CD4-positive, alpha-beta T cell treated with Interferon gamma for 1 hour (primary cell): ENCODE data around the gene NAB2.
"Not testable (repeated sequence)": the region's sequence is repeated elsewhere in the genome, so short reads cannot be mapped to it uniquely, and the experiment has no call there.

ENCODE experiments used
- DNase-seq: peaks from one replicate; pipeline ENCODE4 v3.0.0-alpha.2; 2020

Gene NAB2

DNA sequence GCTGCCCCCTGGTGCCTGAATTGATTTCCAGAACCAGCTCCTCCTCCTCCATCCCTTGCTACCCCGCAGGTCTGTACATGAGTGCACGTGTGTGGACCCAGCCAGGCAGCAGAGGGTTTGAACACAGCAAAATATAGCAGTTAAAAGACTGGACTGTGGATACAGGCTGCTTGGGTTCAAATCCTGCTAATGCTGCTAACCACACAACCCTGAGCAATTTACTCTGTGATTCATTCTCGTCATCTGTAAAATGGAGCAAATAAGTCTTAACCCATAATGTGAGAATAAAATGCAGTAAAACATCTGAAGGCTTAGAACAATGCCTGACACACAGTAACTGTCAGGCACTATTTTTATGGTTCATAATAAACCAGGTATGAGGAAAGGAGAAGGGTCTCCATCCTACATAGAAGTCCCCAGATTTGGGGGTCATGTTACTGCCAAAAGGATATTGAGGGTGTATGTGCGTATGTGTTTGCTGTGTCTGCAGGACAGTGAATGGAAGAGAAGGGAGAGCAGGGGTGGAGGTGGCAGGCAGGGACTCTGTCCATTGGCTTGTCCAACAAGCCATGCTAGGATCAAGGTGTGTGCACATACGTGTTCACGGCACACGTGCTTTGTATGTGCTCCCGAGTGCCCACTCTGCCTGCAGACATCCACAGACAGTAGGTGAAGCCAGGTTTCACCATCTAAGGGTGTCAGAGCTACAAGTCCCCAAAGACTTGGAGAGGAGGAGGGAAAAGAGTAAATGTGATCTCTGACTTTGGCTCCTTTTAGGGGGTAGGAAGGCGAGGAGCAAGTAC is 23.8 kb downstream of the NAB2 start:
- no peak for DNase-seq

DNA sequence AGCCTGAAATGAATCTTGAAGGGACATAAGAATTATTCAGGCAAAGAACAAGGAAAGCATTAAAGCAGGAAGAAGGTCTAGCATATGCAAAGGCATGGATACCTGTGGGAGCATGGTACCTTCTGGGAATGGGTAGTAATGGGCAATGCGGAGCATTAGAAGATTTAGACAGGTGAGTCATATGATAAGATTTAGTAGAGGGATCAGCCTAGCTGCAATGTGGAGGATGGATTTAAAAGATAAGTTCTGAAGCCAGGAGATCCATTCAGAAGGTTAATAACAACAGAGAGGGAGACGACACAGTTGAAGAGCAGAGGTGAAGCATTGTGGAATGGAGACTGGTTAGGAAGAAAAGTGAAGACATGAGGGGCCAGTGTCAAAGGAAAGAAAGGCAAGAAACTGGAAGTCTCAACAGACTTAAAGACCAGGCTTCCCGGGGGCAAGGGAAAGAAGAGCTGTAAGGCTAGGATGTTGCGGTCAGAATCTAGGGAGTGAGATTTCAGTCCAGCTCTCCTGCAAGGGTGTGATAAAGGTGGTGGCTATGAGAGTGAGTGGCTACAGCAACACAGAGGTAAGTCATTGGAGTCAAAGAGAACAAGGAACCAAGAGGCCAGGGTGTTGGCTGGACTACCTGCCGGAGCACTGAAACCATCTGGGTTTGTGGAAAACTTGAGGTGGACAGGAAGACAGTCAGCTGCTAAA is 27.8 kb downstream of the NAB2 start:
- no peak for DNase-seq

DNA sequence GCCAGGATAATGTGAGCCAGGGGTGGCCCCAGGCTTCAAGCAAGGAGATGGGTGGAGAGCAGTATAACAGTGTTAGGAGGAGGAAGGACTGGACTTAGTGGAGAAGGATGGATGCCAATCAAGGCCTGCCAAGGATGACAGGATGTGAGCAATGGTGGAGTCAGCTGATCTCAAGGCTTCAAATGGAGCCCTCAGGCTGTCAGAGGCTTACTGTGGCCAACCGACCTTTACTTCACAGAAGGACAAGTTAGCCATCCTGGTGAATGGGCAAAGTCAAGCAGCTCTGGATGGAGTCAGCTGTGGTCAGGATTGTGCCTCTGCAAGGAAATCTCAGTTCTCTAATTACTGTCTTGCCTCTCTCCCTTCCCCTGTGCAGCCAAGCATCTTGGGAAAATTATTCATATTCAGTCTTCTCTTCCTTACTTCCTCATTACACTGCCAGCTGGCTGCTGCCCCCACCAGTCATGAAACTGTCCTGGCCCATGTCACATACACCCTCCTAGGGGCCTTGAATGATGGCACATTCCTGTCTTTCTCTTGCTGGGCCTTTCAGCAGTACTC is 29.9 kb downstream of the NAB2 start:
- peak; percentile 22 for DNase-seq

DNA sequence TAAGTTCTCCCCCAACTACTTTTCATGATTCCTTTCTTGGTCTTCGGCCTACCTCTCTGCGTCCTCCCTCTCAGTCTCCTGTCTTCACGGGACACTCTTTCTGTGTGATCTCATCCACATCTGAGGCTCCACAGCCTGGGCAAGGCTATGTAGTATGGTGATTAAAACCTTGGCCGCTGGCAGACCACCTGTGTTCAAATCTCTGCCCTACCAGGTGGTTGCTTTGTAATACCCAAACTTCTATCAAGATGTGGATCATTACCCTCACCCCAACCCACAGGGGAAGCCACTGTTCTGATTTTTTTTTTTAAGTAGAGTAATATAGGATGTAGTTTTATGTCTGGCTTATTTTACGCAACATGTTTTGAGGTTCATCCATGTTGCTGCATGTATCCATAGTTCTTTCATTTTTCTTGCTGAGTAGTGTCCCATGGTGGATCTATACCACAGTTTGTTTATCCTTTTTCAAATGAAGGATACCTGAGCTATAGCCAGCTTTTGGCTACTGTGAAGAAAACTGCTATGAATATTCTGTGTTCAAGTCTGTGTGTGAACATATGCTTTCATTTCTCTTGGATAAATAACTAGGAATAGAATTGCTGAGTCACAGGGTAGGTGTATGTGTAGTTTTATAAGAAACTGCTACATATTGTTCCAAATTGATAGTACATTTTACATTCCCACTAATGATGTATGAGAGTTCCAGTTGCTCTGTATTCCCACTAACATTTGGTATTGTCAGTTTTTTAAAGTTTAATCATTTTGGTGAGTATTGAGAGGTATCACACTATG is 30.6 kb downstream of the NAB2 start:
- no peak for DNase-seq

DNA sequence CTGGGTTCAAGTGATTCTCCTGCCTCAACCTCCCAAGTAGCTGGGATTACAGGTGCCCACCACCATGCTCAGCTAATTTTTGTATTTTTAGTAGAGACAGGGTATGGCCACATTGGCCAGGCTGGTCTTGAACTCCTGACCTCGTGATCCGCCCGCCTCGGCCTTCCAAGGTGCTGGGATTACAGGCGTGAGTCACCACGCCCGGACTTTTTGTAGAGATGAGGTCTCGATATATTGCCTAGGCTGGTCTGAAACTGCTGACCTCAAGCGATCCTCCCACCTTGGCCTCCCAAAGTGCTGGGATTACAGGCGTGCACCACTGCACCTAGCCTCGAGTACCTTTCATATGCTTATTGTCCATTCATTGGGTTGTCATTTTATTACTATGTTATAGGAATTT is 31.8 kb downstream of the NAB2 start:
- DNase-seq, result not testable (repeated sequence)

DNA sequence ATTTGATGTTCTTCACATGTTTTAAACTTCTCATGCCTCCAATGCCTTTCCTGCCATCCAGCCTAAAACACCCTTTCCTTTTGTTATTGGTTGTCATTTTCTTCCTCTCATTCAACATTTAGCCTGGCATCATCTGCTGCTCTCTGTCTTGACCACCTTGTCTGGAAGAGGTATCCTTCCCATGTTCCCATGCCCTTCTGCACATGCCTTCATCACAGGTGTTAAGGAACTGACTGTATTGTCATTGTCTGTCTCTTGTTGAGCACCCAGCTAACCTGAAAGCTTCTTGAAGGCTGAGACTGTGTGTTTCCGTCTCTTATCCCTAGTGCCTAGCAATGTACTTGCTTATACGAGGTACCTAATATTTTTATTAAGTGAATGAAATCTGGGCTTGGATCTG is 34.9 kb downstream of the NAB2 start:
- no peak for DNase-seq

DNA sequence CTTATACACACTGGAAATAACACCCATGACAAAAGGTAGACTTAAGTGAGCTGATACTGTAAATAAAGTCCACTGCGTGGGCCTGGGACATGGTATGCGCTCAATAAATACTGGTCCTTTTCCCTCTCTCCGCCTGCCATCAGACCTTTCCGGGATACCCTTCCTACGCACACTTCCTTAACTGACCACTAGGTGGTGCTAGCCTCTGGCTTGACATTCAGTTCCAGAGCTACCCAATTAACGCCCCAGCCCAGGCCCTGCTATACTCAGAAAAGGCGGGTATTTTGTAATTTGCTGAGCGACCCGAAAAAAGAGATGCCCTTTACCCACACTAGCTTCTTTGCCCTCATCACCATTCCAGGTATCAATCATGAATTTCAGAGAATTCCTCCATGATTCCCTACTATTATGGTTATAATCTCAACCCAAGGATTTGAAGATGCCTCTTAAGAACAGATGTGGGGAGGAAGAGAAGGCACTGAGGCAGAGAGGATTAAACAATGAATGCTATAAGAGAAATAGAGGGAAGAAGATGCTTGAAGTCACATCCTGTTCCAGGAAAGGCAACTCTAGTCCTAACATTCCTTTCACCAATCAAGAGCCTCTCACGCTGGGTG is 35.5 kb downstream of the NAB2 start:
- peak; percentile 68 for DNase-seq

DNA sequence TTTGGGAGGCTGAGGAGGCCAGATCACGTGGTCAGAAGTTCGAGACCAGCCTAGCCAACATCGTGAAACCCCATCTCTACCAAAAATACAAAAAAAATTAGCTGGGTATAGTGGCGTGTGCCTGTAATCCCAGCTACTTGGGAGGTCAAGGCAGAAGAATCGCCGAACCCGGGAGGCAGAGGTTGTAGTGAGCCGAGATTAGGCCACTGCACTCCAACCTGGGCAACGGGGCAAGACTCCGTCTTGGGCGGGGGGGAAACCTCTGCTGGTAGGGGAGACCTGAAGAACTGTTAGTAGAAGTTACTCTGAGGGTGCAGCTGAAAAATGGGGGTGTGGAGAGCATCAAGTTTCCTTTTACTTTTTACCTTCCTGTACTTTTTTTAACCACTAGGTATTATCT is 37.1 kb downstream of the NAB2 start:
- DNase-seq, result no peak

DNA sequence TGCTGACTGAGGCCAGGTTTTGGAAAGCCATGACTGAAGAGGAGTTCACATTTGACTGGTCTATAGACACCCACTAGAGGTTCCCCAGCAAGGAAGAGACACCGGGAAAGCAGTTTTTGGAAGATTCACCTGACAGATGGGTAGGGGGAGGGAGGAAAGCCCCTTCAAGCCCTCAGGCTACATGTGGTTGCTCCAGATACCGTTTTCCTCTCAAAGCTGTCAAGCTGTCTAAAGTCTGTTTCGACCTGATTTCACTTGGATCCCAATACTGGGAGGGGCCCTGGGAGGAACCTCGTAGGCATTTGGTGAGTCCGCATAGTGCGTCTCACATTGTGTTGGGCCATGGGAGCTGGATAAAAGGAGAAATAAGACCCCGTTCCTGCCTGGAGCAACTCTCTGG is 37.6 kb downstream of the NAB2 start:
- DNase-seq, result no peak

DNA sequence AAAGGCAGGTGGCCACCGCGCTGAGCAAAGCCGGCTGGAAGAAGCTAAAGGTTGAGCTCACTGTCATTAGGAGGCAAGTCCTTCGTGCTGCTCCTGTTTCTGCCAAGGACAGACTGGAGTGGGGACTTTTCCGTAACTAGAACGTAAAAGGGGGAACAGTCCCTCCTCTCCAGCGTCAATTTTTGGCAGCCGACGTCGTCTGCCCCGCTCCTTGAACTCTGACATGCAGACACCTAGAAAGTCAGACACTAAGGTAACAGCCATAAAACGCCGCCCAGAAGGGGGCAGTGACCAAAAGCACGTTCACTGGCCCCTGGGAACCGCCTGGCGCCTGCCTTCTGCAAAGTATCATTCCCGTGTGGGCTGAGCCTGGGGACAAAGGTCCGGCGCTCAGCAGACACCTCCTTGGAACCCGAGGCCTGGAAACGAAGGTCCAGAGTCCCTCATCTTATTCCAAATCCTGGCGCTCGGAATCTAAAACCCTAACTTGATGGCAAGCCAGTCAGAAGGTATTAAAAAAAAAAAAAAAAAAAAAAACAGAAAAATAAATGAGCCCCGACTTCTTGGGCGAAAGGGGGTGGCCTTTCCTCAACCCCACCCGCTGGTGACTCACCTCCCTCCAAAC is 38.3 kb downstream of the NAB2 start:
- DNase-seq, result peak; percentile 63

DNA sequence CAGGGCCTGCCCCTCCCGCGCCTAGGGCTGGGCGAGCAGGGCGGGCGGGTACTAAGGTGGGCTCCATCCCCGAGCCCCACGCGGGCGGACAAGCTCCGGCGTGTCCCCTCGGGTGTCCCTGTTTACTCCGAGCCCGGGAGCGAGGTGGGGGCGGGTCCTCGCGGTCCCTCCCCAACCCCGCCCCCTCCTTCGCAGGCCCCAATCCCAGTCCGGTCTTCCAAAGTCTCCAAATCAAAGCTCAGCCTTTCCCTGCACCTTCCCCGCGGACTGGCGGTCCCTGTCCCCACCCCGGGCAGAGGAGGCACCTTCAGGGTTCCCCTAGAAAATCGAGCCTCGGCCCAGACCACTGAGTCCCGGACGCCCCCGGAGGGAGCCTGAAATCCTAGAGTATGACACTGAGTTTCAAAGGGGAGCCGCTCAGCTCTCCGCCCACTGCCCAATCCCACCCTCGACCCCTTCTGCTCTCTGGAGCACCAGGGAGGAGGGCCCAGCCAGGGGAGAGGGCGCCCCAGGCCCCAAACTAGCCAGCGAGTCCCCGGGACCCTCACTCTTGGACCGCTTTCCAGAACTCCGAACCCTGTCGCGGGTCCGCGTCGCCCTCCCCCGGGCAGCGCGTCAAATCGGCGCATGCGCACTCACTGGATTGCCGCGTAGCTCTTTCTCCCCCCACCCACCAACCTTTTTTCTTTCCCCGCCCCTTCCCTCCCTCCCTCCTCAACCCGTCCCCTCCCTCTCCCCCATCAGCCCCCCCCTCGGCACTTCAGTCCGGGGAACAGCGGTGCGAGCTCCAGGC is 39.0 kb downstream of the NAB2 start, which contains the start of gene LRP1:
LRP1 (plus strand) TSS at position 758 of the 793 bp plus-strand sequence. CDS start 482 bp downstream, outside the sequence.
- DNase-seq, result peak; percentile 76

DNA sequence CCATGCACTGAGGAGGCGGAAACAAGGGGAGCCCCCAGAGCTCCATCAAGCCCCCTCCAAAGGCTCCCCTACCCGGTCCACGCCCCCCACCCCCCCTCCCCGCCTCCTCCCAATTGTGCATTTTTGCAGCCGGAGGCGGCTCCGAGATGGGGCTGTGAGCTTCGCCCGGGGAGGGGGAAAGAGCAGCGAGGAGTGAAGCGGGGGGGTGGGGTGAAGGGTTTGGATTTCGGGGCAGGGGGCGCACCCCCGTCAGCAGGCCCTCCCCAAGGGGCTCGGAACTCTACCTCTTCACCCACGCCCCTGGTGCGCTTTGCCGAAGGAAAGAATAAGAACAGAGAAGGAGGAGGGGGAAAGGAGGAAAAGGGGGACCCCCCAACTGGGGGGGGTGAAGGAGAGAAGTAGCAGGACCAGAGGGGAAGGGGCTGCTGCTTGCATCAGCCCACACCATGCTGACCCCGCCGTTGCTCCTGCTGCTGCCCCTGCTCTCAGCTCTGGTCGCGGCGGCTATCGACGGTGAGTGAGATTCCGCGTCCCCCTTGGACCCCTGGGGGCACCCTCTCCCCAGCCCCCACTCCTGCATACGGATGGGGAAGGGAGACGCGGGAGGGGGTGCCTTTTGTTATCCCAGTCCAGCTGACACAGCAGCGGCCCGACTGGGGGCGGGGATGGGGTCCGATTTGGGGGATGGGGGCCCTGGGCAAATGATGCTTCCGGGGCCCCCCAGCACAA is 39.8 kb downstream of the NAB2 start:
- no peak for DNase-seq

DNA sequence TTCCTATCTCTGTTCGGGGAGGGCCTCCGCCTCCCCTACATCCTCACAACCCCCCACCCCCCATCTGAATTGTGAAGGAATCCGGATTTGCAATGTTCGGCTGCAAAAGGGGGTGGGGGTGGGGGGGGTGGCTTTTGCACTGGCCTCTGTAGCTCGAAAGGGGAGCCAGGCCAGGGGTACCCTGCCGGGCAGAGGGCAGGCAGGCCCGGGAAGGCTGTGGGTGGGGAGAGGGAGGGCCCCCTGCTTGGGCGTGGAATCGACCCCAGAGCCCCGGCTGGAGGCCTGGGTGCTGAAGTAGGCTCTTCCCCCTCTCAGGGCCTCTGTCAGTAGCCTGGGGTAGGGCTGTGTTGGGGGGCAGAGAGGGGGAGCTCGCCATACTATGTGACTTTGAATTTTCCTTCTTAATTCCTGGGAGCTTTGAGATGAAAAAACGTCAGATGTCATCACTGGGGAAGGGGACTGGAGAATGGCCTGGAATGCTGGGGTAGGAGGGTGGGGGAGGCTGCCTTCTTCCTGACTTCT is 40.5 kb downstream of the NAB2 start:
- DNase-seq, result no peak

DNA sequence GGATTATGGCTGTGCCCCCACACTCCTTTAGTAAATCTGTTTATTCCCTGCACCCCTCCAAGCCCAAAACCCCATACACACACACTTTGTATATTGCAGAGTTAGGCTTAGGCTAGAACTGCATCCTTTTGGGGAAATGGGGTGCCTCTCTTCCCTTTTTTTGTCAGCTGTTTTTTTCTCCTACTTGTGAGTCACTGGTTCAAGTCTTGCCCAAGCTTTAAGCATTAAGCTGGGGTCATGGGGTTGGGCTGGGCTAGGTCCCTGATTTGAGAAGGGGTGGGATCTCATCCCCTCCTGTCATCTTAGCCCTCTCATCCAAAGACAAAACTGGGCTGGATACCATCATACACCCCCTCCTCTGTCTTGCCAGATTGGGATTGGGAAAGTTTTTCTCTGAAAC is 41.0 kb downstream of the NAB2 start:
- DNase-seq, result peak; percentile 14

DNA sequence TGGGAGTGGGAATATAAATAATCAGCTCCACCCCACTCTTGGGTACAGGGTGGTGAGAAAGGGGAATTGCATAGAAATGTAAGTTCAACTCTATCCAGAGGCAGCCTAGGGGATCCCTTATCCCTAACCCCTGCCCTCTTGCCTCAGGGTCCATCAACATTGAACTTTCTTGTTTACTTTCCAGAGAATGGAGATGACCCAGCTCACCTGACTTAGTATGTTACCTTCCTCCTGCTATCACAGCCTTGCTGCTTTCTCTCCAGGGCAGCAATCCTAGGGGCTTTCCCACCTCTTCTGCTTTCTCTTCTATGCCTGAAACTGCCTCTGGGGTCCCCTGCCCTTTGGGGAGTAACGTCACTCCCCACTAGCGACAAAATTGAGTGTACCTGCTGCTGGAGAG is 42.0 kb downstream of the NAB2 start:
- DNase-seq, result no peak

DNA sequence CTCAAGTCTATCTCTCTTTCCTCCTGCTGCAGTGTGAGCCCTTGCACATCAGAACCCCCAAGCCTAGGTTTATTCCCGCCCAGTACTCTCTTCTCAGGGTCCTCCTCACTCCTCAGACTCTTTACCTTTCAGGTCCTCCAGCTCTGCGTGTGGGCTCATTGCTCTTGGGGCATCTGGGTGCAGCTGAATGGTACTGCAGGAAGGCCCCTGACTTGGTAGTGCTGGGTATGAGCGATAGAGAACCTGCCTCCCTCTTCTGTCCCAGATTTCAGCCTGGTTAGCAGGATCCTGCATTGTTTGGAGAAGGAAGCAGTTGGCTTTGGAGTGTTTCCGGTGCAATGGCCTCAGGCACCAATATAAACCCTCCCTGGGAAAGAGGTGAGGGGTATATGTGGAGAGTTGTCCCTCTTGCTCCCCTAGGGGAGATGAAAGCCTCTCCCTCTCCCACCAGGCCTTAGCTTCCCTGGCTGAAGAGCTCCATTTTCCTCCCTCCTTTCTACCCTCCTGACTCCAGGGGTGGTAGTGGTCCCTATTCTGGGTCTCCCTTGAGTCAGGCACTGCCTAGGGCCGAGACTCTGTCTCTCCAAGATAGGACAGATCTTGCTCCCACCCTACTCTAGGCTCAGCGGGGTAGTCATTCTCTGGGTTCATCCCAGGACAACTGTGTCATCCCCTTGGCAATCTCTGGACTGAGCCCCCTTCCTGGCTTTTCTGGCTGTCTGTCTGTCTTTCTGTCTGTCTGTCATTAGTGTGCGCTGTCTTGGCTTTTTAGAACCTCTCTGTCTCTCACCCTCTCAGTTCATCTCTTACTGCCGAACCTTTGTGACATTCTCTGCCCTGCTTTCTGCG is 43.2 kb downstream of the NAB2 start:
- DNase-seq, result no peak

DNA sequence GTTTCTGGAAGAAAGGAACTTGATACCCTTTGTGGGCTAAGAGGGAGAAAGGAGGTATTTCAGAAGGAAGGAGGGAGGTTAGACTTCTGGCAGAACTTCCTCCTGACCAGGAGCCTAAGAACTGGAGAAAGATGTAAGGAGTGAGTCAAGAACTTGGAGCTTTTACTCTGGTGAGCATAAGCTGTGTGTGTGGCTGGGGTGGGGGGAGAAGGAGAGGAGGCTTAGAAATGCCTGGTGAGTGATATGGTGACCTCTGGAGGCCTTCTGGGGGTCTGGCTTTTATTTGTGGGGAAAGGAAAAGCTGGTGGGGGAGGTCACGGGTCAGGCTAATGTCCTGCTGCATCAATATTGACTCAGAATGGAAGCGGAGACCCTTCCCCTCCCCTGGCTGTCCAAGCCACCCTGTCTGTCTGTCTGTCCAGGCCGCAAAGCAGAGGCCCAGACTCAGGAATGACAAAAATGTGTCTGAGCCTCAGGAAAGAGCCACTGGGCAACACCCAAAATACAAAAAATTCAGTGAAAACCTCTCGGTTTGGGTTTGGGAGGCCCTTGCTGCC is 44.2 kb downstream of the NAB2 start:
- DNase-seq, result no peak

DNA sequence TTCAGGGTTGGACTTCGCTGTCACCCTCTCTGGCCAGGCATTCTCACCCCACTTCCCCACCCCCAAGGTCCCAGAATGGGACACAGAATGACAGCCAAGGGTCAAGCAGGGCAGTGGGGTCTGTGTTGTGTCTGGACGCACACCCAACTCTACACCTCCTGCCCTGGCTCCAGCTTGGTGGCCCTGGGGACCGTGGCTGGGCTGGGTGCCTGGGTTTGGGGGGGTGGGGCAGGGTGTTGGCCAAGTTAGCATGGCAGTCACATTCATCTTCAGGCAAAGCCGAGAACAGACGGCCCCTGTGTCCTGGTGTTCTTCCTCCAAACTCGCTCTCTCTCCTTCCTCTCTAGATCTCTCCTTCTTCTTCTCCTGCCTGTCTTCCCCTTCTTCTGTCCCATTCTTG is 45.0 kb downstream of the NAB2 start:
- DNase-seq, result no peak

DNA sequence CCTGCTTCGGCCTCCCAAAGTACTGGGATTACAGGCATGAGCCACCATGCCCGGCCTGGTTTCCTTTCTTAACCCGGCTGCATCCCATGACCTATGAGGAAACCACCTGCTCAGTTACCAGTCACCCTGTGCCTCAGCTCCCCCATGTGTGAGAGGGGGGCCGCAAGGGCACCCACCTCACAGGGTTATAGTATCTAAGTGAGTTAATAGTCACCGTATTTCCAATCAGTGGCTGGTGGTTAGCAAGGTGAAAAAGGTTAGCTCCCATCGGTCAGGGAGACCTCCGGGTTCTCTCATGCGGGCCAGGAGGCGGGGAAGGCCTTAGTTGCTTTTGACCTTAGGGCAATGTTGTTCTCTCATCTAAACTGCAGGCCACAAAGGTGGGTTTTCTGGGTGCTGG is 46.0 kb downstream of the NAB2 start:
- DNase-seq, result no peak
